GM08714 (cell line): Measurements from ENCODE around the gene ARMC5.

Source experiments
- H3K4me3 ChIP-seq: fragments of 200-500 bp; sonication (Bioruptor generic); 2 replicates; pipeline ENCODE4 v1.5.1; 2014; ENCODE audit warnings: mild to moderate bottlenecking, low read length, inconsistent platforms
- ZNF274 ChIP-seq: IDR thresholded peaks from 2 replicates; pipeline ENCODE4 v1.6.1; 2012; ENCODE audit warnings: mild to moderate bottlenecking, low read depth, low read length

Gene ARMC5

DNA sequence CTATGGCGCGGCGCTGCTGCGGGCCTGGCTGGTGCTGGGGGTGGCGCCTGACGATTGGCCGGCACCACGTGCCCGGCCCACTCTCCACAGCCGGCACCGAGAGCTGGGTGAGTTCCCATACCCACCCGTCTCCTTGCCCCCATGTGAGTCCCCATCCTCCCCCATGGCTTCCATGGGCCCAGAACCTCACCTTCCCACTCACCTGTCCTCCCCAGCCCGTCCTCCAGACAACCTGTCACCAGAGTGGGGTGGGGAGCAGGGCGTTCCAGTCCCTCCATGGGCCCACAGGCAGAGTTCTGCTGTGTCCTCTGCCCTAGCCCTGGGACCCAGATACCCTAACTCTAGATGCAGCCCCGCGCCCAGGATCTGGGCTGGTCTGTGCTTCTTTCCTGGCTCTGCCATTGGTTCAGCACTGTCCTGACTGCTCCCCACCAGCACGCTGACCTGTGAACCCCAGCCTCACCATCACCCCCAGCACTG, 5.5 kb downstream of the ARMC5 start:
- TF ChIP-seq ZNF274: no peak

DNA sequence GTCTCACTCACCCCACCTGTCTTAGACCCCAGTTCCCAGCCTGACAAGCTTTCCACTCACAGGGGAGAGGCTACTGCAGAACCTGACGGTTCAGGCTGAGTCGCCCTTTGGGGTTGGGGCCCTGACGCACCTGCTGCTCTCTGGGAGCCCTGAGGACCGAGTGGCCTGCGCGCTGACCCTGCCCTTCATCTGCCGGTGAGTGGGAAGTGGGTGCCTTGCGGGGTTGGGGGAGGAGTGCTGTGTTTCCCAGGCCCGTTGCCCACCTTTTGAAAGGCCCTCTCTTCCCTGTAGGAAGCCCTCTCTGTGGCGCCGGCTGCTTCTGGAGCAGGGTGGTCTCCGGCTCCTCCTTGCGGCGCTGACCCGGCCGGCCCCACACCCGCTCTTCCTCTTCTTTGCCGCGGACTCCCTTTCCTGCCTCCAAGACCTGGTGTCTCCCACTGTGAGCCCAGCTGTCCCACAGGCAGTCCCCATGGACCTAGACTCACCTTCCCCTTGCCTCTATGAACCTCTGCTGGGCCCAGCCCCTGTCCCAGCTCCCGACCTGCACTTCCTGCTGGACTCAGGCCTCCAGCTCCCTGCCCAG, 6.6 kb downstream of the ARMC5 start:
- H3K4me3 ChIP-seq: no peak overlapping the region
- no peak for TF ChIP-seq ZNF274

More for the DNA sequence above, 5.5 kb downstream of the ARMC5 start:
- no peak overlapping the region for H3K4me3 ChIP-seq

DNA sequence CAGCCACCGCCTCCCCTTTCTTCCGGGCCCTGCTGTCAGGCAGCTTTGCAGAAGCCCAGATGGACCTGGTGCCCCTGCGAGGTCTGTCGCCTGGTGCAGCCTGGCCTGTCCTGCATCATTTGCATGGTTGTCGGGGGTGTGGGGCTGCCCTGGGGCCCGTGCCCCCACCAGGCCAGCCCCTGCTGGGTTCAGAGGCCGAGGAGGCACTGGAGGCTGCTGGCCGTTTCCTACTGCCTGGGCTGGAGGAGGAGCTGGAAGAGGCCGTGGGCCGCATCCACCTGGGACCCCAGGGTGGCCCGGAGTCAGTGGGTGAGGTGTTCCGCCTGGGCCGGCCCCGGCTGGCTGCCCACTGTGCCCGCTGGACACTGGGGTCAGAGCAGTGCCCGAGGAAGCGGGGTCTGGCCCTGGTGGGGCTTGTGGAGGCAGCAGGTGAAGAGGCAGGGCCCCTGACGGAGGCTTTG, 7.1 kb downstream of the ARMC5 start:
- H3K4me3 ChIP-seq: no peak overlapping the region
- TF ChIP-seq ZNF274: no peak

DNA sequence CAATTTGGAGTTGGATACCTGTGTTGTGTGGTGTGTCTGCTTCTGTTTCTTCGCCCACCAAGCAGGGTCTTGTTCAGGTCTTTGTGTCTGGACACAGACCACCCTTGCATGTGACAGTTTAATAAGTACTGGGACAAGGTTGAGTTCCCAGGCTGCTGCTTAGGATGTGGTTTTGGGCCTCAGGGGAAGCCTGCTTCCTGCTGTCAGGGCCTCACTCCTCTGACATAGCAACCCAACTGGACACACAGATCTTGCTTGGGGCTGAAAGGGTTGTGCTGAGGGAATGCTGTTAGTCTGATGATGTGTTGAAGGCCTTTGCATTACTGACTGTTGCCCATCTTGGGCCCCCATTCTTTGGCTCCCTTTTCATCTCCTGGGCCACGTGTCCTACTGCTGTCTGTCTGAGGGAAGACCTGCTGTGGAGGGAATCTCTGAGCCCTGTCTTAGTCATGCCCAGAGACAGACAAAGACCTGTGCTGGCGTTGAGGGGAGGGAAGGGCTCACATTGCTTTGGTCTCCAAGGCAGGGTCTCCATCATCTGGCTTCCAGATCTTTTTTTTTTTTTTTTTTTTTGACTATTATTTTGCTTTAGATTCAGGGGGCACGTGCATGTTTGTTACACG, 8.0 kb downstream of the ARMC5 start:
- H3K4me3 ChIP-seq: no peak overlapping the region
- TF ChIP-seq ZNF274: no peak

DNA sequence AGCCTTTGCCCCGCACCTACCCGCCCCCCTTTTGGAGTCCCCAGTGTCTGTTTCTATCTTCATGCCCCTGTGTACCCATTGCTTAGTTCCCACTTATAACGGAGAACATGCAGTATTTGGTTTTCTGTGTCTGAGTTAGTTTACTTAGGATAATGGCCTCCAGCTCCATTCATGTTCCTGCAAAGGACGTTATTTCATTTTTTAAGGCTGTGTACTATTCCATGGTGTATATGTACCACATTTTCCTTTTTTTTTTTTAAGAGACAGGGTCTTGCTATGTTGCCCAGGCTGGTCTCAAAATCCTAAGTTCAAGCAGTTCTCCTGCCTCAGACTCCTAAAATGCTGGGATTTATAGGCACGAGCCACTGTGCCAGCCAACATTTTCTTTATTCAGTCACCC, 8.6 kb downstream of the ARMC5 start:
- no peak for TF ChIP-seq ZNF274
- H3K4me3 ChIP-seq: no peak overlapping the region

DNA sequence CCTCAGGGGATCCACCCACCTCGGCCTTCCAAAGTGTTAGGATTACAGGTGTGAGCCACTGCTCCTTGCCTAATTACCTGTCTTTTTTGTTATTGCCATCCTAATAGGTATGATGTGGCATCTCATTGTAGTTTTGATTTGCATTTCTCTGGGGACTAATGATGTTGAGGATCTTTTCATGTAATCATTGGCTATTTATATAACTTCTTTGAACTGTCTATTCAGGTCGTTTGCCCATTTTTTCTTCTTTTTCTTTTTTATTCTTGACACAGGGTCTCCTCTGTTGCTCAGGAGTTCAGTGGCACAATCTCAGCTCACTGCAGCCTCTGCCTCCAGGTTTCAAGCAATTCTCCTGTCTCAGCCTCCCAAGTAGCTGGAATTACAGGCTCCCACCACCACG, 11.3 kb downstream of the ARMC5 start:
- no peak overlapping the region for H3K4me3 ChIP-seq
- TF ChIP-seq ZNF274: no peak

DNA sequence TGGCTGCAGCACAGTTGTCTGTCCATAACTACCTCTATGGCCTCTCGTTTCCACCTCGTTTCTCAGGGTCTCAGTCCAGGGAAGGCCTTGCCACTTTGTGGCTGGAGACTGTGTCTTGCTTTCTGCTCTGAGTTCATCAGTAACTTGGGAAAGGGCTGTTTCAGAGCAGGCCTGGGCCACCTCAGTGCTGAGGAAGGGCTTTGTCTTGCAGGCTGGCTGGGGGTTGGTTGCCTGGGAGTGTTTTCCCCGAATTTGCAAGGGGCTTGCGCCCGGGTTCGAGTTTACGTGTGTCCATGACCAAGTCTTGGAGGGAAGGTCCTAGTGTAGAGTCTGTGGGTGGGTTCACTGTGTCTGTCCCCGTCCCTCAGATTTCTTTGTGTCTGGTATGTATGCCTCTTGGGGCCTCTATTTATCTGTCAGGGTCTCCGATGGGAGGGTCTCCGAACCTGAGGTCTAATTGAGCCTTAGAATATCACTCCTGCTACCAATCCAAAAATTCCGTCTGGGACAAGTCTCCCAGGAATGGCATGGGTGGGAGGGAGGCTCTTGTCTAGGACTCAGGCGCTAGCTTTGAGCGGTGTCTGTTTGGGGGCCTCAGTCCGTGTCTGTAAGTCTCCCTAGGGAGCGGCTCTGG, 12.1 kb downstream of the ARMC5 start:
- peak overlapping the region; percentile 14; the same call in 1 of the 2 replicates for H3K4me3 ChIP-seq
- TF ChIP-seq ZNF274: no peak

DNA sequence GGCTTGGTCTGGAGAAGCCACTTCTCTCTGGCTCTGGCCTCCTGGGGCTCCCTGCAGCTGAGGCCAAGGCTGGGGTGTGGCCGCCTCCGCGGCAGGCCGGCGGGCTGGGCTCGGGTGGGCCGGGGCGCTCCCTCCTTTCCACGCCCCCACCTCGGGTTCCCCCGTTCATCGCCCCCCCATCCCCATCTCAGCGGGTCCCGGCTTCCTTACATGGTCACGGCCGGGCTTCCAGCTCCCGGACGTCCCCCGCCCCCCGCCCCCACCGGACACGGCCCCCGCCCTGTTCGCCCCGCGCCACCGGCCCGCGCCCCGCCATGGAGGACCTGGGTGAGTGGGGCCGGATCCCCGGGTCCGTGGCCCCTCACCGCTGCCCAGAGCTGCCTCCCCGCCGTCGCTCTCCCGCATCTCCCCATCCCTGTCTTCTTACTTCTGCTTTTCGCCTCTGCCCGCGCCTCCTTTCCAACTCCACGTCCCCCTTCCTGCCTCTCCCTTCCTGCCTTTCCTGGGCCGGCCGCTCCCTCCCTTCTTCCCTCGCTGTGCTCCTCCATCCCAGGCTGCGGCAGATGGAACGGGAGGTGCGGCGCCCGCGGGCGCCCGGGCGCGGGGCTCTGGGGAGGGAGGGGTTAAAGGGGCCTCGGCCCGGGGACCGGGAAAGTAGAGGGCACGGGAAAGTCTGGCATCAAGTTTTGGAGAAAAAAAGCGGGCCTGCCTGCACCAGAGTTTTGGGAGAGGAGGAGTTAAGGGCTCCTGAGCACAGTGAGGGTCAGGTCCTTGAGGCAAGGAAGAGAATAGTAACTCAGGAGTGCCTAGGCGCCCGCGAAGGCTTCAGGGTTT, 12.8 kb downstream of the ARMC5 start, which contains the start of gene TGFB1I1:
TGFB1I1 (plus strand) TSS at position 278 of the 834 bp plus-strand sequence; CDS start at position 315, 37 bp downstream.
- TF ChIP-seq ZNF274: no peak
- H3K4me3 ChIP-seq: peak within 1 kb of the TSS; percentile 65; the same call in 1 of the 2 replicates

DNA sequence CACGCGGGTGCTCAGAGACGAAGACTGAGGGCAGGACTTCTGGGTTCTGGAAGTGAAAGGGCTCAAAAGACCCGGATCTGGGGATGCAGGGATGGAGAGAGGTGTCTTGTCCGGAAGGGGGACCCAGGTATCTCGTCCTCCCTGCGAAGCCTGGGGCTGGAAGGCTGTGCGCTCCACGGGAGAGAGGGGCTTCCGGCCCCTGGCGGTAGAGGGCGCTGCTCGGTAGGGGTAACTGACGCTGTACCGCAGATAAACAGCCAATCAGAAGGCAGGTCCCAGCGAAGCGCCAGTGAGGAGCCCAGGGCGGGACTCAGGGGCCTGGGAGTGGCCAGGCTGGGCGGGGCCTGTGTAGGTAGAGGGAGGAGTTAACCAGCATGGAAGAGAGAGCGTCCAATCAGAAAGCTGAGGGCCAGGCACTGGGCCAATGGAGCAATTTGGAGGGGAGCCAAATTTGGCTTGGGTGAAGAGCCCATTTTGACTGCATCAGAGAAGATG, 13.5 kb downstream of the ARMC5 start:
- peak overlapping the region; percentile 65; the same call in 1 of the 2 replicates for H3K4me3 ChIP-seq
- no peak for TF ChIP-seq ZNF274

DNA sequence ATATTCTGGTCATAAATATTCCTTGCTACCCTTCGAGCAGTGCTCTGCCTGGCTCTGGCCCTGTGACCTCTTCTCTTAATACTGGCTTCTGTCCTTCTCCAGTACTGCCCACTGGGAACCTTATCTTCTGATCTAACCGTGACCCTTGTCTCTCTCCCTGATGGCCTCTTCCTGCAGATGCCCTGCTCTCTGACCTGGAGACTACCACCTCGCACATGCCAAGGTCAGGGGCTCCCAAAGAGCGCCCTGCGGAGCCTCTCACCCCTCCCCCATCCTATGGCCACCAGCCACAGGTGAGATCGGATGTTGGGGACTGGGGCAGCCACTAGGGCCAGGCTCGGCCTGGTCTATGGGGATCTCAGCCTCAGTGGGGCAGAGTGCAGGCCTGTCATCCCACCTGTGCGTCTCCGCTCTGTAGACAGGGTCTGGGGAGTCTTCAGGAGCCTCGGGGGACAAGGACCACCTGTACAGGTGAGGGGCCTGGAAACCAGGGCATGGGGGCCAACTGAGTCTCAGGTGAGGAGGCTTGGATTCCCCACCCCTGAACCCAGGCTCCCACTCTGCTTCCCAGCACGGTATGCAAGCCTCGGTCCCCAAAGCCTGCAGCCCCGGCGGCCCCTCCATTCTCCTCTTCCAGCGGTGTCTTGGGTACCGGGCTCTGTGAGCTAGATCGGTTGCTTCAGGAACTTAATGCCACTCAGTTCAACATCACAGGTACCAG, 14.1 kb downstream of the ARMC5 start:
- H3K4me3 ChIP-seq: no peak overlapping the region

DNA sequence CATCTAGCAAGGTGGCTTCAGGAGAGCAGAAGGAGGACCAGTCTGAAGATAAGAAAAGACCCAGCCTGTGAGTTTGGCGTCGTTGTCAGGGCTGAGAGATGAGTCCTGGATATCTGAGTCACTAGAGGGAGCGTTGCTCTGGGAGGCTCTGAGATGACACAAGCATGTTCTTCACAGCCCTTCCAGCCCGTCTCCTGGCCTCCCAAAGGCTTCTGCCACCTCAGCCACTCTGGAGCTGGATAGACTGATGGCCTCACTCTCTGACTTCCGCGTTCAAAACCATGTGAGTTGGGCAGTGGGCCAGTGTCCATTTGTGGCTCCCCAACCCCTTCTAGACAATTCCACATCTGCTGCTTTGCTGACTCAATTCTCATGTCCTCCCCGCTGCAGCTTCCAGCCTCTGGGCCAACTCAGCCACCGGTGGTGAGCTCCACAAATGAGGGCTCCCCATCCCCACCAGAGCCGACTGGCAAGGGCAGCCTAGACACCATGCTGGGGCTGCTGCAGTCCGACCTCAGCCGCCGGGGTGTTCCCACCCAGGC, 14.9 kb downstream of the ARMC5 start:
- TF ChIP-seq ZNF274: no peak
- H3K4me3 ChIP-seq: no peak overlapping the region

More for the DNA sequence above, 14.1 kb downstream of the ARMC5 start:
- no peak for TF ChIP-seq ZNF274

DNA sequence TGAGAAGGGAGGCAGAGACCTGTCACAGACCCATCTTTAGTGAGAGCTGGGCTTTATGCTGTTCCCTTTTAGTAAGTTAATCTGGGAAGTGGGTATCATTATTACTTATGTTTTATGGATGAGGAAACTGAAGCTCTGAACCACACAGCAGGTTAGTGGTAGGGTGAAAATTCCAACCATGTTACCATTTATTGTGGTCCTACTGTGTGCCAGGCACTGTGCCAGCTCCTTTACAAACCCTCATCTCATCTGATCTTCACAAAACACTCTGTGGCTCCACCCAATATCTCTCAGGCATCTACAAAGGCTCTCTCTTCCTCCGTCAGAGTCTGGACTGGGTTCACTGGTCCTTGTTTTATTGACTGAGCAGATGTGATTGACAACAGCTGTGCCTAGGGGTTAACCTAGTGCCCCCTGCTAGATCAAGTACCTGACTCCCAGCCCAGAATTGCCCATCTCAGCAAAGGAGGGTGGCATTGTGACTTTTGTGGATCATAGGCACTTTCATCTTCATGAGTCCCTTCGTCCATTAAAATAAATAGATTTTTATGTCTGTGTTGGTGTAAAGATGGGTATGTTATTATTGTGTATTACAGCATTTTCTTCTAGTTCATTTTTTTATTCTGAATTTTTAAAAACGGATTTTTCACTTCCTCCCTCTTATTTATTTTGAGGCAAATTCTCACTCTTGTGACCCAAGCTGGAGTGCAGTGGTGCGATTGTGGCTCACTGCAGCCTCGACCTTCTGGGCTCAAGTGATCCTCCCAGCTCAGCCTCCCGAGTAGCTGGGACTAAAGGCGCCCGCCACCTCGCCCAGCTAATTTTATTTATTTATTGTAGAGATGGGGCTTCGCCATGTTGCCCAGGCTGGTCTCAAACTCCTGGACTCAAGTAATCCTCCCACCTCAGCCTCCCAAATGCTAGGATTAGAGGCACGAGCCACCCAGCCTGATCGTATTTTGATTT, 15.8 kb downstream of the ARMC5 start:
- TF ChIP-seq ZNF274: no peak

More for the DNA sequence above, 15.8 kb downstream of the ARMC5 start:
- no peak overlapping the region for H3K4me3 ChIP-seq
